WTC11 (cell line): ENCODE measurements around the gene TRIOBP. TPM values are rescaled to one million over a fixed set of nuclear protein-coding genes. Genes with fewer than 3 reads are reported as not detected.

Source experiments
- ATAC-seq: fragments of 200-7000 bp; cut with Tn5 transposase; 2 replicates; pipeline ENCODE4 v1.10.0; 2021; ENCODE audit warnings: mild to moderate bottlenecking, moderate library complexity
- CTCF ChIA-PET: fragments of 300-600 bp; sonication (Branson Sonifier 250); formaldehyde crosslinking; loops from one replicate; lab custom pipeline; 2021; ENCODE audit warnings: antibody characterized with exemption; lab: Charles Lee
- POLR2A ChIA-PET: fragments of 350-600 bp; sonication (Branson Sonifier 250); formaldehyde crosslinking; loops from one replicate; lab custom pipeline; 2021; ENCODE audit warnings: antibody characterized with exemption; lab: Charles Lee
- DNase-seq: peaks from one replicate; pipeline ENCODE4 v3.0.0; 2021; ENCODE audit warnings: low spot score
- H3K27ac Mint-ChIP-seq: 2 replicates; pipeline ENCODE4 v1.8.0; 2021; ENCODE audit warnings: mixed read lengths
- H3K27me3 Mint-ChIP-seq: 2 replicates; pipeline ENCODE4 v1.8.0; 2021; ENCODE audit warnings: low read depth, mild to moderate bottlenecking, moderate library complexity, mixed read lengths
- H3K36me3 Mint-ChIP-seq: 2 replicates; pipeline ENCODE4 v1.8.0; 2021; ENCODE audit warnings: mixed read lengths
- H3K4me1 Mint-ChIP-seq: 2 replicates; pipeline ENCODE4 v1.8.0; 2022; ENCODE audit warnings: mixed read lengths
- H3K4me3 Mint-ChIP-seq: 2 replicates; pipeline ENCODE4 v1.8.0; 2021; ENCODE audit warnings: mild to moderate bottlenecking, moderate library complexity, mixed read lengths
- H3K9me3 Mint-ChIP-seq: 2 replicates; pipeline ENCODE4 v1.8.0; 2021; ENCODE audit warnings: mixed read lengths
- ATF1 ChIP-seq: sonication (generic); formaldehyde crosslinking; IDR thresholded peaks from 2 replicates; pipeline ENCODE4 v1.8.1; 2023; ENCODE audit warnings: mild to moderate bottlenecking, moderate library complexity, missing genetic modification reagents
- CREB1 ChIP-seq: sonication (generic); formaldehyde crosslinking; IDR thresholded peaks from 2 replicates; pipeline ENCODE4 v1.8.0; 2023; ENCODE audit warnings: mild to moderate bottlenecking, missing genetic modification reagents
- ESRRA ChIP-seq: sonication (generic); formaldehyde crosslinking; IDR thresholded peaks from 2 replicates; pipeline ENCODE4 v1.8.1; 2022; ENCODE audit warnings: mild to moderate bottlenecking, missing genetic modification reagents, borderline replicate concordance
- GRHL2 ChIP-seq: fragments of 250-450 bp; sonication (Bioruptor Pico); IDR thresholded peaks from 2 replicates; pipeline ENCODE4 v1.8.0; 2022; ENCODE audit warnings: mild to moderate bottlenecking, moderate library complexity; ENCODE audit not compliant: insufficient replicate concordance, severe bottlenecking
- IRF2 ChIP-seq: sonication (generic); formaldehyde crosslinking; IDR thresholded peaks from 2 replicates; pipeline ENCODE4 v1.8.0; 2022; ENCODE audit warnings: low read depth, missing genetic modification reagents, borderline replicate concordance
- JUN ChIP-seq: sonication (generic); formaldehyde crosslinking; IDR thresholded peaks from 2 replicates; pipeline ENCODE4 v1.8.0; 2023; ENCODE audit warnings: mild to moderate bottlenecking, missing genetic modification reagents
- NFATC4 ChIP-seq: fragments of 250-450 bp; sonication (Bioruptor Pico); IDR thresholded peaks from 2 replicates; pipeline ENCODE4 v1.9.0; 2021; ENCODE audit warnings: mild to moderate bottlenecking
- NFYB ChIP-seq: sonication (generic); formaldehyde crosslinking; conservative IDR thresholded peaks from 2 replicates; pipeline ENCODE4 v1.8.0; 2022; ENCODE audit warnings: low read depth, missing genetic modification reagents
- NR3C1 ChIP-seq: sonication (generic); formaldehyde crosslinking; conservative IDR thresholded peaks from 2 replicates; pipeline ENCODE4 v1.8.1; 2023; ENCODE audit warnings: low read depth, mild to moderate bottlenecking, missing genetic modification reagents
- PRRX2 ChIP-seq: fragments of 250-450 bp; sonication (Bioruptor Pico); IDR thresholded peaks from 2 replicates; pipeline ENCODE4 v1.8.0; 2021; ENCODE audit warnings: mild to moderate bottlenecking
- RELA ChIP-seq: sonication (generic); formaldehyde crosslinking; IDR thresholded peaks from 2 replicates; pipeline ENCODE4 v1.8.1; 2022; ENCODE audit warnings: missing genetic modification reagents, mild to moderate bottlenecking, borderline replicate concordance
- SMAD3 ChIP-seq: sonication (generic); formaldehyde crosslinking; IDR thresholded peaks from 2 replicates; pipeline ENCODE4 v1.8.0; 2022; ENCODE audit warnings: missing genetic modification reagents, mild to moderate bottlenecking, borderline replicate concordance
- ZNF219 ChIP-seq: sonication (generic); formaldehyde crosslinking; IDR thresholded peaks from 2 replicates; pipeline ENCODE4 v1.8.0; 2023; ENCODE audit warnings: missing genetic modification reagents, mild to moderate bottlenecking, borderline replicate concordance
- ZNF423 ChIP-seq: fragments of 250-450 bp; sonication (Bioruptor Pico); IDR thresholded peaks from 2 replicates; pipeline ENCODE4 v2.1.2; 2022; ENCODE audit warnings: mild to moderate bottlenecking, moderate library complexity
- total RNA-seq: library from RNA; stranded (reverse); gene quantifications from 3 replicates; pipeline ENCODE4 v1.2.3, GENCODE V29; 2021
- TF ChIP-seq, protein P1 (sequence below): sonication (generic); formaldehyde crosslinking; IDR thresholded peaks from 2 replicates; pipeline ENCODE4 v1.8.1; 2023; ENCODE audit warnings: mild to moderate bottlenecking, missing genetic modification reagents, moderate library complexity
- TF ChIP-seq, protein P2 (sequence below): fragments of 250-450 bp; sonication (Bioruptor Pico); IDR thresholded peaks from 2 replicates; pipeline ENCODE4 v1.8.0; 2021; ENCODE audit warnings: mild to moderate bottlenecking
- TF ChIP-seq, protein P3 (sequence below): sonication (generic); formaldehyde crosslinking; IDR thresholded peaks from 2 replicates; pipeline ENCODE4 v1.8.0; 2022; ENCODE audit warnings: mild to moderate bottlenecking, missing genetic modification reagents
- TF ChIP-seq, protein P4 (sequence below): sonication (generic); formaldehyde crosslinking; IDR thresholded peaks from 2 replicates; pipeline ENCODE4 v1.8.1; 2022; ENCODE audit warnings: mild to moderate bottlenecking, moderate library complexity, missing genetic modification reagents
- TF ChIP-seq, protein P5 (sequence below): sonication (generic); formaldehyde crosslinking; IDR thresholded peaks from 2 replicates; pipeline ENCODE4 v1.8.0; 2022; ENCODE audit warnings: missing genetic modification reagents
- TF ChIP-seq, protein P6 (sequence below): sonication (generic); formaldehyde crosslinking; IDR thresholded peaks from 2 replicates; pipeline ENCODE4 v1.8.1; 2022; ENCODE audit warnings: low read depth, missing genetic modification reagents, borderline replicate concordance
- TF ChIP-seq, protein P7 (sequence below): sonication (generic); formaldehyde crosslinking; IDR thresholded peaks from 2 replicates; pipeline ENCODE4 v1.8.1; 2023; ENCODE audit warnings: mild to moderate bottlenecking, missing genetic modification reagents
- TF ChIP-seq, protein P8 (sequence below): sonication (generic); formaldehyde crosslinking; IDR thresholded peaks from 2 replicates; pipeline ENCODE4 v1.8.1; 2022; ENCODE audit warnings: low read depth, mild to moderate bottlenecking, moderate library complexity, missing genetic modification reagents, borderline replicate concordance

The TRIOBP gene
- total RNA-seq, 1 experiment from 2014 or later: 54.0 TPM

DNA sequence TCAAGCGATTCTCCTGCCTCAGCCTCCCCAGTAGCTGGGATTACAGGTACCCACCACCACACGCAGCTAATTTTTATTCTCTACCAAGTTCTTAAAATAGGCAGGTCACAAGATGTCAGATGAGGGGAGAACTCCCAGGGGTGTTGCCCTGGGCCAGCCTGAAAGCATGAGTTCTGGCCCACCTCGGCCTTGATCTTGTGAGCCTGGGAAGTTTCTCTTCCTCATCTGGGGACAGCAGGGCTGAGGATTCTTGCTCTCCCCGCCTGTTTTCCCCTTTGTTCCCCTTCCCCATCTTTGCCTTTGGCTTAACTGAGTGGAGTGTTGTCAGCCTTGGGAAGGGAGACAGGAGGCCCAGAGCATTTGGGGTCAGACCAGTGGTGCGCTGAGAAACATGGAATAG, 34.8 kb upstream of the TRIOBP start:
- Mint-ChIP-seq H3K27me3 (no peaks in the 10 kb centered on the region), H3K27ac (peak overlapping the region; percentile 30; the same call in 1 of the 2 replicates), H3K36me3 (peaks cover 17% of the 10 kb centered on the region; the same call in 1 of the 2 replicates), H3K4me3 (no peak overlapping the region), H3K4me1 (peaks cover 29% of the 10 kb centered on the region), H3K9me3 (no peaks in the 10 kb centered on the region)
- TF ChIP-seq PRRX2 (no peak), JUN (CRISPR knock-in tag) (no peak), NFYB (no peak), RELA (CRISPR knock-in tag) (no peak), CREB1 (no peak), IRF2 (no peak), NFATC4 (no peak), ZNF219 (CRISPR knock-in tag) (no peak), GRHL2 (CRISPR knock-in tag) (no peak), ATF1 (no peak)
- TF ChIP-seq, protein P1, sequence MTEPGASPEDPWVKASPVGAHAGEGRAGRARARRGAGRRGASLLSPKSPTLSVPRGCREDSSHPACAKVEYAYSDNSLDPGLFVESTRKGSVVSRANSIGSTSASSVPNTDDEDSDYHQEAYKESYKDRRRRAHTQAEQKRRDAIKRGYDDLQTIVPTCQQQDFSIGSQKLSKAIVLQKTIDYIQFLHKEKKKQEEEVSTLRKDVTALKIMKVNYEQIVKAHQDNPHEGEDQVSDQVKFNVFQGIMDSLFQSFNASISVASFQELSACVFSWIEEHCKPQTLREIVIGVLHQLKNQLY (CRISPR knock-in tag): no peak
- TF ChIP-seq, protein P2, sequence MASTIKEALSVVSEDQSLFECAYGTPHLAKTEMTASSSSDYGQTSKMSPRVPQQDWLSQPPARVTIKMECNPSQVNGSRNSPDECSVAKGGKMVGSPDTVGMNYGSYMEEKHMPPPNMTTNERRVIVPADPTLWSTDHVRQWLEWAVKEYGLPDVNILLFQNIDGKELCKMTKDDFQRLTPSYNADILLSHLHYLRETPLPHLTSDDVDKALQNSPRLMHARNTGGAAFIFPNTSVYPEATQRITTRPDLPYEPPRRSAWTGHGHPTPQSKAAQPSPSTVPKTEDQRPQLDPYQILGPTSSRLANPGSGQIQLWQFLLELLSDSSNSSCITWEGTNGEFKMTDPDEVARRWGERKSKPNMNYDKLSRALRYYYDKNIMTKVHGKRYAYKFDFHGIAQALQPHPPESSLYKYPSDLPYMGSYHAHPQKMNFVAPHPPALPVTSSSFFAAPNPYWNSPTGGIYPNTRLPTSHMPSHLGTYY: no peak
- TF ChIP-seq, protein P3, sequence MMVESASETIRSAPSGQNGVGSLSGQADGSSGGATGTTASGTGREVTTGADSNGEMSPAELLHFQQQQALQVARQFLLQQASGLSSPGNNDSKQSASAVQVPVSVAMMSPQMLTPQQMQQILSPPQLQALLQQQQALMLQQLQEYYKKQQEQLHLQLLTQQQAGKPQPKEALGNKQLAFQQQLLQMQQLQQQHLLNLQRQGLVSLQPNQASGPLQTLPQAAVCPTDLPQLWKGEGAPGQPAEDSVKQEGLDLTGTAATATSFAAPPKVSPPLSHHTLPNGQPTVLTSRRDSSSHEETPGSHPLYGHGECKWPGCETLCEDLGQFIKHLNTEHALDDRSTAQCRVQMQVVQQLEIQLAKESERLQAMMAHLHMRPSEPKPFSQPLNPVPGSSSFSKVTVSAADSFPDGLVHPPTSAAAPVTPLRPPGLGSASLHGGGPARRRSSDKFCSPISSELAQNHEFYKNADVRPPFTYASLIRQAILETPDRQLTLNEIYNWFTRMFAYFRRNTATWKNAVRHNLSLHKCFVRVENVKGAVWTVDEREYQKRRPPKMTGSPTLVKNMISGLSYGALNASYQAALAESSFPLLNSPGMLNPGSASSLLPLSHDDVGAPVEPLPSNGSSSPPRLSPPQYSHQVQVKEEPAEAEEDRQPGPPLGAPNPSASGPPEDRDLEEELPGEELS (CRISPR knock-in tag): no peak
- TF ChIP-seq, protein P4, sequence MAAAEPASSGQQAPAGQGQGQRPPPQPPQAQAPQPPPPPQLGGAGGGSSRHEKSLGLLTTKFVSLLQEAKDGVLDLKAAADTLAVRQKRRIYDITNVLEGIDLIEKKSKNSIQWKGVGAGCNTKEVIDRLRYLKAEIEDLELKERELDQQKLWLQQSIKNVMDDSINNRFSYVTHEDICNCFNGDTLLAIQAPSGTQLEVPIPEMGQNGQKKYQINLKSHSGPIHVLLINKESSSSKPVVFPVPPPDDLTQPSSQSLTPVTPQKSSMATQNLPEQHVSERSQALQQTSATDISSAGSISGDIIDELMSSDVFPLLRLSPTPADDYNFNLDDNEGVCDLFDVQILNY (CRISPR knock-in tag): no peak
- TF ChIP-seq, protein P5, sequence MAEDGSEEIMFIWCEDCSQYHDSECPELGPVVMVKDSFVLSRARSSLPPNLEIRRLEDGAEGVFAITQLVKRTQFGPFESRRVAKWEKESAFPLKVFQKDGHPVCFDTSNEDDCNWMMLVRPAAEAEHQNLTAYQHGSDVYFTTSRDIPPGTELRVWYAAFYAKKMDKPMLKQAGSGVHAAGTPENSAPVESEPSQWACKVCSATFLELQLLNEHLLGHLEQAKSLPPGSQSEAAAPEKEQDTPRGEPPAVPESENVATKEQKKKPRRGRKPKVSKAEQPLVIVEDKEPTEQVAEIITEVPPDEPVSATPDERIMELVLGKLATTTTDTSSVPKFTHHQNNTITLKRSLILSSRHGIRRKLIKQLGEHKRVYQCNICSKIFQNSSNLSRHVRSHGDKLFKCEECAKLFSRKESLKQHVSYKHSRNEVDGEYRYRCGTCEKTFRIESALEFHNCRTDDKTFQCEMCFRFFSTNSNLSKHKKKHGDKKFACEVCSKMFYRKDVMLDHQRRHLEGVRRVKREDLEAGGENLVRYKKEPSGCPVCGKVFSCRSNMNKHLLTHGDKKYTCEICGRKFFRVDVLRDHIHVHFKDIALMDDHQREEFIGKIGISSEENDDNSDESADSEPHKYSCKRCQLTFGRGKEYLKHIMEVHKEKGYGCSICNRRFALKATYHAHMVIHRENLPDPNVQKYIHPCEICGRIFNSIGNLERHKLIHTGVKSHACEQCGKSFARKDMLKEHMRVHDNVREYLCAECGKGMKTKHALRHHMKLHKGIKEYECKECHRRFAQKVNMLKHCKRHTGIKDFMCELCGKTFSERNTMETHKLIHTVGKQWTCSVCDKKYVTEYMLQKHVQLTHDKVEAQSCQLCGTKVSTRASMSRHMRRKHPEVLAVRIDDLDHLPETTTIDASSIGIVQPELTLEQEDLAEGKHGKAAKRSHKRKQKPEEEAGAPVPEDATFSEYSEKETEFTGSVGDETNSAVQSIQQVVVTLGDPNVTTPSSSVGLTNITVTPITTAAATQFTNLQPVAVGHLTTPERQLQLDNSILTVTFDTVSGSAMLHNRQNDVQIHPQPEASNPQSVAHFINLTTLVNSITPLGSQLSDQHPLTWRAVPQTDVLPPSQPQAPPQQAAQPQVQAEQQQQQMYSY: no peak
- POLR2A ChIA-PET: no interaction called here
- CTCF ChIA-PET: interaction anchor here (0.9 to 12.1 kb wide), 9 partner anchors 9 to 73 kb away, joined by 3 to 161 read pairs (median 6); partner anchors contain the start of genes GGA1, LGALS1 and SH3BP1
- no peak for DNase-seq
- no peak for ATAC-seq

DNA sequence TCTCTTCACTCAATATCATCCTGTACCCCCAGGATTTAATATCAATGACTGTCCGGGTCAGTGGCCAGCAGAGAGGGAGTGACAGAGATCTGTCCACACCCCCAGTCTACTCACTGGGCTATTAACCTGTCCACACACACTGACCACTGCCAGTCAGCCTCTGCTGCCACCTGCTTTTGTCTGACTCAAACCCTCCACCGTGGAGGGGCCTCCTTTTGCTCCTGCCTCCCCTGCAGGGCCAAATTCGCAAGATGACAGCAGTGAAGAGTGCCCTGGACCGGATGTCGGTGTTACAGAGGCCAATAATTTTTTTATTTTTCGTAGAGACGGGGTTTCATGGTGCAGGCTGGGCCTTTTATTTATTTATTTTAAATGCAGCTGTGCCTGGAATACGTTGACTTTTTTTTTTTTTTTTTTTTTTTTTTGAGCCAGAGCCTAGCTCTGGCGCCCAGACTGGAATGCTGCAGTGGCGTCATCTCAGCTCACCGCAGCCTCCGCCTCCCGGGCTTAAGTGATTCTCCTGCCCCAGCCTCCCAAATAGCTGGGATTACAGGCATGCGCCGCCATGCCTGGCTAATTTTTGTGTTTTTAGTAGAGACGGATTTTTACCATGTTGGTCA, 33.2 kb upstream of the TRIOBP start:
- Mint-ChIP-seq H3K27me3 (no peaks in the 10 kb centered on the region), H3K4me3 (no peak overlapping the region), H3K27ac (peak overlapping the region; percentile 45; the same call in 1 of the 2 replicates), H3K36me3 (peaks cover 17% of the 10 kb centered on the region; the same call in 1 of the 2 replicates), H3K9me3 (no peaks in the 10 kb centered on the region), H3K4me1 (peaks cover 29% of the 10 kb centered on the region)
- CTCF ChIA-PET: interaction anchor here (0.6 to 12.1 kb wide), 6 partner anchors 12 to 284 kb away, joined by 3 to 161 read pairs (median 4); partner anchors contain the start of genes LGALS1 and SH3BP1
- ATAC-seq (no peak), DNase-seq (no peak)
- POLR2A ChIA-PET: interaction anchor here (0.7 kb wide), 1 partner anchor 99 kb away, joined by 3 read pairs; no protein-coding TSS in a partner anchor
- TF ChIP-seq PRRX2 (no peak), ZNF423 (CRISPR knock-in tag) (no peak), SMAD3 (no peak), ESRRA (no peak), NR3C1 (no peak)
- TF ChIP-seq, protein P6, sequence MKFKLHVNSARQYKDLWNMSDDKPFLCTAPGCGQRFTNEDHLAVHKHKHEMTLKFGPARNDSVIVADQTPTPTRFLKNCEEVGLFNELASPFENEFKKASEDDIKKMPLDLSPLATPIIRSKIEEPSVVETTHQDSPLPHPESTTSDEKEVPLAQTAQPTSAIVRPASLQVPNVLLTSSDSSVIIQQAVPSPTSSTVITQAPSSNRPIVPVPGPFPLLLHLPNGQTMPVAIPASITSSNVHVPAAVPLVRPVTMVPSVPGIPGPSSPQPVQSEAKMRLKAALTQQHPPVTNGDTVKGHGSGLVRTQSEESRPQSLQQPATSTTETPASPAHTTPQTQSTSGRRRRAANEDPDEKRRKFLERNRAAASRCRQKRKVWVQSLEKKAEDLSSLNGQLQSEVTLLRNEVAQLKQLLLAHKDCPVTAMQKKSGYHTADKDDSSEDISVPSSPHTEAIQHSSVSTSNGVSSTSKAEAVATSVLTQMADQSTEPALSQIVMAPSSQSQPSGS: no peak
- TF ChIP-seq, protein P7, sequence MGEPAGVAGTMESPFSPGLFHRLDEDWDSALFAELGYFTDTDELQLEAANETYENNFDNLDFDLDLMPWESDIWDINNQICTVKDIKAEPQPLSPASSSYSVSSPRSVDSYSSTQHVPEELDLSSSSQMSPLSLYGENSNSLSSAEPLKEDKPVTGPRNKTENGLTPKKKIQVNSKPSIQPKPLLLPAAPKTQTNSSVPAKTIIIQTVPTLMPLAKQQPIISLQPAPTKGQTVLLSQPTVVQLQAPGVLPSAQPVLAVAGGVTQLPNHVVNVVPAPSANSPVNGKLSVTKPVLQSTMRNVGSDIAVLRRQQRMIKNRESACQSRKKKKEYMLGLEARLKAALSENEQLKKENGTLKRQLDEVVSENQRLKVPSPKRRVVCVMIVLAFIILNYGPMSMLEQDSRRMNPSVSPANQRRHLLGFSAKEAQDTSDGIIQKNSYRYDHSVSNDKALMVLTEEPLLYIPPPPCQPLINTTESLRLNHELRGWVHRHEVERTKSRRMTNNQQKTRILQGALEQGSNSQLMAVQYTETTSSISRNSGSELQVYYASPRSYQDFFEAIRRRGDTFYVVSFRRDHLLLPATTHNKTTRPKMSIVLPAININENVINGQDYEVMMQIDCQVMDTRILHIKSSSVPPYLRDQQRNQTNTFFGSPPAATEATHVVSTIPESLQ (CRISPR knock-in tag): no peak
- TF ChIP-seq, protein P8, sequence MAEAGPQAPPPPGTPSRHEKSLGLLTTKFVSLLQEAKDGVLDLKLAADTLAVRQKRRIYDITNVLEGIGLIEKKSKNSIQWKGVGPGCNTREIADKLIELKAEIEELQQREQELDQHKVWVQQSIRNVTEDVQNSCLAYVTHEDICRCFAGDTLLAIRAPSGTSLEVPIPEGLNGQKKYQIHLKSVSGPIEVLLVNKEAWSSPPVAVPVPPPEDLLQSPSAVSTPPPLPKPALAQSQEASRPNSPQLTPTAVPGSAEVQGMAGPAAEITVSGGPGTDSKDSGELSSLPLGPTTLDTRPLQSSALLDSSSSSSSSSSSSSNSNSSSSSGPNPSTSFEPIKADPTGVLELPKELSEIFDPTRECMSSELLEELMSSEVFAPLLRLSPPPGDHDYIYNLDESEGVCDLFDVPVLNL (CRISPR knock-in tag): no peak
